Measurements from ENCODE around the gene SPATS2L. TPM values are rescaled to one million over a fixed set of nuclear protein-coding genes. Genes with fewer than 3 reads are reported as not detected.

The SPATS2L gene
- total and polyA plus RNA-seq, 2 of the 13 experiments (the other 11 are each of a cell fraction or from before 2014, with no cell fraction given): 154 to 212 TPM

GRCh38 chr2:200302940-200303727, 3.4 kb upstream of the SPATS2L start (continued):
- no peak for TF ChIP-seq ZFP41 (CRISPR knock-in tag; IDR thresholded peaks at IDR 0.05; ENCODE audit: borderline replicate concordance)
- TF ChIP-seq PRDM10 (CRISPR knock-in tag; IDR thresholded peaks at IDR 0.05; ENCODE audit: low read depth): peak; percentile 98
- no peak for TF ChIP-seq DMTF1 (CRISPR knock-in tag; IDR thresholded peaks at IDR 0.05)
- TF ChIP-seq SNAPC5 (CRISPR knock-in tag; IDR thresholded peaks at IDR 0.05; ENCODE audit: borderline replicate concordance): no peak
- TF ChIP-seq ZNF44 (CRISPR knock-in tag; IDR thresholded peaks at IDR 0.05): peak; percentile 48; the same call in 1 of the 2 replicates
- no peak for TF ChIP-seq BRD4 (CRISPR knock-in tag; IDR thresholded peaks at IDR 0.05)
- no peak for TF ChIP-seq ZSCAN20 (CRISPR knock-in tag; IDR thresholded peaks at IDR 0.05; ENCODE audit: borderline replicate concordance)
- no peak for TF ChIP-seq ZNF263 (CRISPR knock-in tag; IDR thresholded peaks at IDR 0.05)
- TF ChIP-seq HNF4G (IDR thresholded peaks at IDR 0.05; ENCODE audit: borderline replicate concordance, low read depth, low read length): peak; percentile 75; the same call in 1 of the 2 replicates
- peak; percentile 45; the same call in 1 of the 2 replicates for TF ChIP-seq HNF4G (CRISPR knock-in tag; IDR thresholded peaks at IDR 0.05; ENCODE audit: borderline replicate concordance, low read depth)
- TF ChIP-seq KDM4B (CRISPR knock-in tag; IDR thresholded peaks at IDR 0.05): peak; percentile 77; the same call in 1 of the 2 replicates
- peak; percentile 96 for TF ChIP-seq TBX3 (IDR thresholded peaks at IDR 0.05; ENCODE audit: borderline replicate concordance)
- no peak for TF ChIP-seq CC2D1A (CRISPR knock-in tag; IDR thresholded peaks at IDR 0.05)
- TF ChIP-seq SKI (IDR thresholded peaks at IDR 0.05; ENCODE audit: partially characterized antibody): peak; percentile 26
- no peak for TF ChIP-seq ZNF790 (CRISPR knock-in tag; IDR thresholded peaks at IDR 0.05; ENCODE audit: borderline replicate concordance)
- peak; percentile 62 for TF ChIP-seq MNT (IDR thresholded peaks at IDR 0.05)
- TF ChIP-seq MEF2D (CRISPR knock-in tag; IDR thresholded peaks at IDR 0.05): peak; percentile 89
- TF ChIP-seq ZNF782 (CRISPR knock-in tag; IDR thresholded peaks at IDR 0.05; ENCODE audit: borderline replicate concordance): no peak
- peak; percentile 97 for TF ChIP-seq CEBPB (IDR thresholded peaks at IDR 0.05; ENCODE audit: borderline replicate concordance, low read depth, low read length)
- peak; percentile 84 for TF ChIP-seq CREB1 (IDR thresholded peaks at IDR 0.05)
- peak; percentile 94 for TF ChIP-seq CREB1 (CRISPR knock-in tag; IDR thresholded peaks at IDR 0.05)
- TF ChIP-seq ZNF891 (CRISPR knock-in tag; IDR thresholded peaks at IDR 0.05): no peak
- TF ChIP-seq DNMT1 (CRISPR knock-in tag; IDR thresholded peaks at IDR 0.05): no peak
